ENCODE measurements around the gene NADSYN1.

The NADSYN1 gene

DNA sequence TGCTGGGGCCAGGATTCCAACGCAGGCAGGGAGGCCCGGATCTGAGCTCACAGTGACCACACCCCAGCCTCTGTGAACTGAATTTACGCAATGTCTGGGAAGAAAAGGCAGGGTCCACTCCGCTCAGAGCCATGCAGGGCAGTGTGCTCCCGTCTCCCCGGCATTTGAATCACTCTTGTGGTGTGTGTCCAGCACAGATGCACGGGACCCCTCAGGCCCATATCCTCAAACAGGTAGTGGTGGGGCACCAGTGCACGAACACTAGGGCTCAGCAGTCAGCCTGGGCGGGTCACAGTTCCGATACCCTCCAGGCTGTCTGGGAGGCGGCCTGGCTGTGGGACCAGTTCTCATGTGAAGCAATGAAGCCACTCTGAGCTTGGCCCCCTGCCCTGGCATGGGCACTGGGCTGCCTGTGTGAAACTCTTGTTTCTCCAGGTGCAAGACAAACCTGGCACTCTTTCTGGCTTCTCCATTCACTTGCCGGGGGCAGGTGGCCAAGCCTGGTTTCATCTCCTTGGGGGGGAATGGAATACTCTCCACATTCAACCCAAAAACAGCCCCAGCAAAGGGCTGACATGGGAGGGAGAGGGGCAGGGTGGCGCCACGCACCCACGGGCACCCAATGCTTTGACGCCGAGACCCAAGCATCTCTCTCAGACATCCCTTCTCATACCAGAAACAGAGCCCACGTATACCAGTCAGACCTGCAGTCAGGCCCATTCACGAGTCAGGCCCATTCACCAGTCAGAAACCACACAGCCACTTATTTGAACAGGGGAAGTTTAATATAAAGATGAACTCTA is 19.2 kb upstream of the NADSYN1 start:
- peak overlapping the region in 1 of 2 donors; percentile 82 for H3K27ac ChIP-seq
- TF ChIP-seq, protein P1, sequence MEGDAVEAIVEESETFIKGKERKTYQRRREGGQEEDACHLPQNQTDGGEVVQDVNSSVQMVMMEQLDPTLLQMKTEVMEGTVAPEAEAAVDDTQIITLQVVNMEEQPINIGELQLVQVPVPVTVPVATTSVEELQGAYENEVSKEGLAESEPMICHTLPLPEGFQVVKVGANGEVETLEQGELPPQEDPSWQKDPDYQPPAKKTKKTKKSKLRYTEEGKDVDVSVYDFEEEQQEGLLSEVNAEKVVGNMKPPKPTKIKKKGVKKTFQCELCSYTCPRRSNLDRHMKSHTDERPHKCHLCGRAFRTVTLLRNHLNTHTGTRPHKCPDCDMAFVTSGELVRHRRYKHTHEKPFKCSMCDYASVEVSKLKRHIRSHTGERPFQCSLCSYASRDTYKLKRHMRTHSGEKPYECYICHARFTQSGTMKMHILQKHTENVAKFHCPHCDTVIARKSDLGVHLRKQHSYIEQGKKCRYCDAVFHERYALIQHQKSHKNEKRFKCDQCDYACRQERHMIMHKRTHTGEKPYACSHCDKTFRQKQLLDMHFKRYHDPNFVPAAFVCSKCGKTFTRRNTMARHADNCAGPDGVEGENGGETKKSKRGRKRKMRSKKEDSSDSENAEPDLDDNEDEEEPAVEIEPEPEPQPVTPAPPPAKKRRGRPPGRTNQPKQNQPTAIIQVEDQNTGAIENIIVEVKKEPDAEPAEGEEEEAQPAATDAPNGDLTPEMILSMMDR (IDR thresholded peaks at IDR 0.05) = no peak
- no peak for DNase-seq (ENCODE audit: low spot score)
- no peak overlapping the region for H3K4me3 ChIP-seq

DNA sequence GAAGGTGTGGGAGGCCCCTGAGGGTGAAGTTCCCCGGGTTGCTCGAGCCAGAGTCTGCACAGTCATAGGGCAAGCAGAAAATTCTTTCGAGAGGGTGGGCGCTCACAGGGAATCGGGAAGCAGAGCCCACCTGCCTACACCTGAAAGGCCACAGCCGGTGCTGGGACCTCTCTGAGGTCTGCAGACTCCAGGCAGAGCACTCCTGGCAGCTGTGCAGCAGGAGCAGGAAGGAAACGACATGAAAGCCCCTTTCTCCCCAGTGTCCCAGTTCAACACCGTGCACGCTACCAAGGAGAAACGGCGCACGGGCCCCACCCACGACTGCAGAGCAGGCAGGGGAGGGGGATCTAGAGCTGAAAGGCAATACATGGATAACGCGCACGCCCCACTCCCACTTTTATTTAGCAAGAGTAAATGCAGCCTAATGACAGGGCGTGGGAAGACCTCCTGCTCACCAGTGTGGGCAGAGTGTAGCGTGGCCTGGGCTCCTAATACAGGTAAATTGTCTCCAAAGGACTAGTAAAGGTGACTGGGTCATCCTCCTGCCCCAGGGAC is 18.4 kb upstream of the NADSYN1 start:
- H3K27ac ChIP-seq = no peak overlapping the region
- TF ChIP-seq, protein P1 (IDR thresholded peaks at IDR 0.05) = no peak
- no peak overlapping the region for H3K4me3 ChIP-seq
- no peak for DNase-seq (ENCODE audit: low spot score)

- no peak overlapping the region for H3K4me3 ChIP-seq
- DNase-seq (ENCODE audit: low spot score) = no peak
- H3K27ac ChIP-seq = no peak overlapping the region
- TF ChIP-seq, protein P1 (IDR thresholded peaks at IDR 0.05) = no peak
Observed at GRCh38 chr11:71435278-71435951, 17.6 kb upstream of the NADSYN1 start.

GRCh38 chr11:71436861-71437260 is 16.1 kb upstream of the NADSYN1 start:
- no peak overlapping the region for H3K27ac ChIP-seq
- DNase-seq (ENCODE audit: low spot score) = no peak
- TF ChIP-seq, protein P1 (IDR thresholded peaks at IDR 0.05) = no peak

GRCh38 chr11:71437399-71437798 is 15.6 kb upstream of the NADSYN1 start:
- TF ChIP-seq, protein P1 (IDR thresholded peaks at IDR 0.05) = no peak
- no peak overlapping the region for H3K27ac ChIP-seq

More at GRCh38 chr11:71436861-71437260, 16.1 kb upstream of the NADSYN1 start:
- no peak overlapping the region for H3K4me3 ChIP-seq

GRCh38 chr11:71437879-71438278 is 15.1 kb upstream of the NADSYN1 start:
- H3K27ac ChIP-seq = no peak overlapping the region
- no peak for DNase-seq (ENCODE audit: low spot score)
- H3K4me3 ChIP-seq = no peak overlapping the region
- TF ChIP-seq, protein P1 (IDR thresholded peaks at IDR 0.05) = no peak

More at GRCh38 chr11:71437399-71437798, 15.6 kb upstream of the NADSYN1 start:
- no peak overlapping the region for H3K4me3 ChIP-seq
- no peak for DNase-seq (ENCODE audit: low spot score)

All from coronary artery (tissue), 2 donors.